Colon (tissue), 2 donors: ENCODE measurements around the gene GPD1L.
"Not testable (repeated sequence)": the region's sequence is repeated elsewhere in the genome, so short reads cannot be mapped to it uniquely, and the experiment has no call there.

Source experiments
- FAIRE-seq: peaks from 2 replicates; lab custom pipeline; 2012; peaks lifted over from hg19 to GRCh38; lab: Jason Lieb, UNC
- donor health status: control.
- donor health status: control.

The GPD1L gene

DNA sequence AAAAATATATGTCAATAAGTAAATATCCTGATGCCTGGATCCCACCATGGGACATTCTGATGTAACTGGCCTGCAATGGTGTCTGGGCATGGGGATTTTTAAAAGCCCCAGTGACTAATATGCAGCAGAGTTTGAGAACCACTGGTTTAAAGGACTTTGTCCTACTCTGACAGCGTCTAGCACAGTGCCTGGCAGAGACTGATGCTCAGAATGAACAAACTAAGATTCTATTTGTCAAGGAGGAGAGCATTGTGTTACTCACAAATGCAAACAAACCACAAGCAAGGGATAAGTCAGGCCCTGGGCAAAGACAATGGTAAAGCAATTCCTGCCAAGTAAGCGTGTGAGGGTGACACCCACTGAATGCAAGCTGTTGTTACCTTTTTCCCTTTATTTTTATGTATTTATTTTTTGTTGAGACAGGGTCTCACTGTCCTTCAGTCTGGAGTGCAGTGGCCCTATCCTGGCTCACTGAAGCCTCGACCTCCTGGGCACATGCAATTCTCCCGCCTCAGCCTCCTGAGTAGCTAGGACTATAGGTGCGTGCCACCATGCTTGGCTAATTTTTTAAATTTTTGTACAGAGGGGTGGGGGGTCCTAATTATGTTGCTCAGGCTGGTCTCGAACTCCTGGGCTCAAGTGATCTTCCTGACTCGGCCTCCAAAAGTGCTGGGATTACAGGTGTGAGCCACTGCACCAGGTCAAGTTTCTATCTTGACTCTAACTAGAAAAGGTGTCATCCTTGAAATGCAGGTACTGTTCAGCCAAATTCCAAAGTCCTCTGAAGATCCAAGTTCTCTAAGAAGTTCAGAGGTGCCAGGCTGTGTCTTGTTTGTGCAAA is 909 bp upstream of the GPD1L start:
- FAIRE-seq, result no peak

DNA sequence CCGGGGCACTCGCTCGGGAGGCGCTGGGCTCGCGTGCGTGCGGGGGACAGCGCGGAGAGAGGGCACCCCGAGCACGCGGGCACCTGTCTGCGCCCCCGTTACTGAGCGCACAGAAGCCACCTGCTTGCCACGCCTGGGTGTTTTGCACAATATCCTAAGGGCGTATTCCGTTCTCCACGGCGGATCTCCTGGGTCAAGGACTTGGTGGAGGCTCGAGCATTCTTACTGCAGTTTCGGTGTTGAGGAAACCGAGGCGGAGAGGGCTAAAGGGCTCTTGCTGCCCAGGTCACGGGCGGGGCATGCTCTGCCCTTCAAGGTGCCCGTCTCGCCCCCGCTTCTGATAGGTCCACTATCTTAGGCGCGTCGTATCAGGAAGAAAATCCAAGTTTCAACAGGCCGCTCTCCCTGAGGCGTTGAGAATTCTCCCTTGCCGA is 526 bp downstream of the GPD1L start:
- FAIRE-seq, result no peak

DNA sequence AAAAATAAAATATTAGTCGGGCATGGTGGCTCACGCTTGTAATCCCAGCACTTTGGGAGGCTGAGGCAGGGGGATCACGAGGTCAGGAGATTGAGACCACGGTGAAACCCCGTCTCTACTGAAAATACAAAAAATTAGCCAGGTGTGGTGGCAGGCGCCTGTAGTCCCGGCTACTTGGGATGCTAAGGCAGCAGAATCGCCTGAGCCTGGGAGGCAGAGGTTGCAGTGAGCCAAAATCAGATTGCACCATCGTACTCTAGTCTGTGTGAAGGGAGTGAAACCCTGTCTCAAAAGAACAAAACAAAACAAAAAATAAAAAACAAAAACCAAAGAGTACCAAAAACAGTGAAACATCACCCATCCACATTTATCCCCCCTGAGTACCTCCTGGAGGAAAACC is 1.8 kb downstream of the GPD1L start:
- FAIRE-seq, result not testable (repeated sequence)

- no peak for FAIRE-seq
These were observed 2.8 kb downstream of the GPD1L start for GRCh38 chr3:32109256-32109655.

- FAIRE-seq, result no peak
These were observed 3.9 kb downstream of the GPD1L start for GRCh38 chr3:32110233-32110760.

DNA sequence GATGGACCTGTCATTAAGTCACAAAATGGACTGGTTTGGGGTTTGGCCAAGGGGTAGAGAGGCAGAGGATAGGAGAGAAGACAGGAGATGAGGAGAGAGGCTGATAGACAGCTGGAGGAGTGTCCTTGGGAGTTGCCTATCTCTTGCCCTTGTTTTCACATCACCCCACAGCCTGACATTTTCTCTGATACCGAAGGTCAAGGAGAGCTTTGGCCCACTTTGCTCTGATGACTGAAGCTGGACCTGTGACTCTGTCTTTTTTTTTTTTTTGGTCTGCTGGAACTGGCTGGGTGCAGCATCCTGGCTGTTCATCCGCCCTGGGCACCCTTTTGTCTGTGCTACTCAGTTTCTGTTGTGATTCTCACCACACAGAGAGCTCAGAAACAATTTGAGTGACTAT is 5.1 kb downstream of the GPD1L start:
- FAIRE-seq, result no peak

GRCh38 chr3:32113566-32113965 is 7.1 kb downstream of the GPD1L start:
- no peak for FAIRE-seq

DNA sequence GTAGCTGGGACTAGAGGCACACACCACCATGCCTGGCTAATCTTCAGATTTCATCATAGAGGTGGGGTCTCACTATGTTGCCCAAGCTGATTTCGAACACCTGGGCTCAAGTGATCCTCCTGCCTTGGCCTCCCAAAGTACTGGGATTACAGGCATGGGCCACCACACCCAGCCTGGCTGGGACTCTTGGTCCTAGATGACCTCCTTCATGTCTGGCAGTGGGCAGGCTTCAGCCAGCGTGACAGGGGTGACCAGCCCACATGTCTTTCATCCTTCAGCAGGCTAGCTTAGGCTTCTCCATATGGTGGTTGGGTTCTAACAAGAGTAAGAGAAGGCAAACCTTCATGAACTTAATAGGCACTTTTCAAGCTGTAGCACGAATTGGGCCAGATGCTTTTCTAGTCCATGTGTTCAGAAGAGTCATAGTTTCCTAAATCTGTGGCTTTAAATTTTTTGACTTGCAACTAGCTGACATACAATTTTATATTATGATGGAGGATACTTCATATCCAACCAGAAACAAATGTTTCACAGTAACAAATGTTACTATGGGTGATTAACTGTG is 7.6 kb downstream of the GPD1L start:
- FAIRE-seq, result no peak

DNA sequence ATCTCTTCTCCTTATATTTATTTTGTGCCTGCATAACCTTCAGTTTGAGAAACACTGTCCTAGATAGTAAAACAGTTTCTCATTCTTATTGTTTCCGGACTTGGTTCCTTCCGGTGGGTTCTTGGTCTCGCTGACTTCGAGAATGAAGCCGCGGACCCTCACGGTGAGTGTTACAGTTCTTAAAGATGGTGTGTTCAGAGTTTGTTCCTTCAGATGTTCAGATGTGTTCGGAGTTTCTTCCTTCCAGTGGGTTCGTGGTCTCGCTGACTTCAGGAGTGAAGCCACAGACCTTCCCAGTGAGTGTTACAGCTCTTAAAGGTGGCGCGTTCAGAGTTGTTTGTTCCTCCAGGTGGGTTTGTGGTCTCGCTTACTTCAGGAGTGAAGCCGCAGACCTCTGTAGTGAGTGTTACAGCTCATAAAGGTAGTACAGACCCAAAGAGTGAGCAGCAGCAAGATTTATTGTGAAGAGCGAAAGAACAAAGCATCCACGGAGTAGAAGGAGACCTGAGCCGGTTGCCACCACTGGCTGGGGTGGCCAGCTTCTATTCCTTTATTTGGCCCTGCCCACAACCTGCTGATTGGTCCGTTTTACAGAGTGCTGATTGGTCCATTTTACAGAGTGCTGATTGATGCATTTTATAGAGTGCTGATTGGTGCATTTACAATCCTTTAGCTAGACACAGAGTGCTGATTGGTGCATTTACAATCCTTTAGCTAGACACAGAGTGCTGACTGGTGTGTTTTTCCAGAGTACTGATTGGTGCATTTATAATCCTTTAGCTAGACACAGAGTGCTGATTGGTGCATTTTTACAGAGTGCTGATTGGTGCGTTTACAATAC is 8.3 kb downstream of the GPD1L start:
- FAIRE-seq, result not testable (repeated sequence)

GRCh38 chr3:32117320-32117719 is 10.9 kb downstream of the GPD1L start:
- no peak for FAIRE-seq

- no peak for FAIRE-seq
These were observed 11.8 kb downstream of the GPD1L start for GRCh38 chr3:32118215-32118614.

GRCh38 chr3:32120471-32120870 is 14.1 kb downstream of the GPD1L start:
- FAIRE-seq, result no peak

DNA sequence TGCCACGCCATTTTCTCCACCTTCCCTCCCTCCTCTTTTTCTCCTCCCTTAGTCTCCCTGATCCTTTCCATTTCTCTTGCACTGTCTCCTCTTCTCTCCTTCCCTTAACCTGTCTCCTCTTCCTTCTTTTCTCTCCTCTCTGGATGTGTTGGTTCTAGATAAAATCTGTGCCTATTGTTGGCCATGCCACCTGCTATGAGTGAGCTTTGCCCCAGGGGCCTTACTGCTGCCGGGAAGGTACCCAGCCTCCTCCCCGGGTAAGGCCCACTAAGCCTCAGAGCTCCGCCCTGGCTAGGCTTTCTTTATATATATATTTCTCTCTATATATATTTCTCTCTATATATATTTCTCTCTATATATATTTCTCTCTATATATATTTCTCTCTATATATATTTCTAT is 14.7 kb downstream of the GPD1L start:
- no peak for FAIRE-seq

GRCh38 chr3:32123620-32124019 is 17.2 kb downstream of the GPD1L start:
- no peak for FAIRE-seq

DNA sequence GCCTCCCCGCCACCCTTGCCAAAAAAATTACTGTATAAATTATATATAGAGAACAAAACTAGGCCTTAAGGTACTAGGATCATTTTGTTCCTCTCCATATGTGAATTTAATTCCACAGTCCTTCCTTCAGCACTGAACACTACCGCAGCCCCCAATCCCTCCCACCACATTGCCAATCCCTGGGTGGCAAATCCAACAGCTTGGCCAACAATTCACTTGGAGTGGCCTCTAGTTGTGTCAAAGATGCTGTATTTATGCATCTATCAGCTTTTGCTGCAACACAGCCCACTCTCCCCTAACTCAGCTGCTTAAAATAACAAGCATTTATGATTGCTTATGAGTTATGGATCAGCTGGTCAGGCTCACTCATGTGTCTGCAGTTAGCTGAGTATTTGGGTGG is 18.6 kb downstream of the GPD1L start:
- no peak for FAIRE-seq

DNA sequence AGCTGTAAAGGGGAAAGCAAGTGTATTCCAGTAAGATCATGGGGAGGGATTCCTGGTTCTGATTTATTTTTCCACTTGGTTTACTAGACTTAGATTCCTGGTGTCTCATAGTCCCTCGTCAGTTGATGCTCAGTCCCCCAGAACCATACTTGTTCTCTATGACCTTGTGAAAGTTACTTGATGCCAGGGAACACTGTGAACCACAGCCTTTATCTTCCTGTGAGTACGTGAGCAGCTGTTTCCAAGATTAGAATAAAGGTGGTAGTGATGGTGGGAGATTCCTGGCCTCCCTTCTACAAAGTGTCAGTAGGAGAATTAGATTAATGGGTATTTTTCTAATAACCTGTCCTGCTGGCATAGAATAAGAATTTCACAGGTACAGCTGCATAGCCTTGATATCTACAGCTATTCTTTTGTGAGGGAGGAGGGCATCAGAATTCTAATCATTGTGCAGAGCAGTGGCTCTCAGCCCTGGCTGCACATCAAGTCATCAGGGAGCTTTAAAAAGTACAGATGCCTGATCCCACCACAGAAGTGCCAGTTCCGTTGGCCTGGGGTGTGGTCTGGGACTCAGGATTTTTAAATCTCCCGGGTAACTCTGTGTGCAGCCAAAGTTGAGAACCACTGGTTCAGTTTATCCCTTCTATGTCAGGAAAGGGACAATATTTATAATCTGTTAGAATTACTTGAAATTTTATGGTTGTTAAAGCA is 20.0 kb downstream of the GPD1L start:
- no peak for FAIRE-seq

DNA sequence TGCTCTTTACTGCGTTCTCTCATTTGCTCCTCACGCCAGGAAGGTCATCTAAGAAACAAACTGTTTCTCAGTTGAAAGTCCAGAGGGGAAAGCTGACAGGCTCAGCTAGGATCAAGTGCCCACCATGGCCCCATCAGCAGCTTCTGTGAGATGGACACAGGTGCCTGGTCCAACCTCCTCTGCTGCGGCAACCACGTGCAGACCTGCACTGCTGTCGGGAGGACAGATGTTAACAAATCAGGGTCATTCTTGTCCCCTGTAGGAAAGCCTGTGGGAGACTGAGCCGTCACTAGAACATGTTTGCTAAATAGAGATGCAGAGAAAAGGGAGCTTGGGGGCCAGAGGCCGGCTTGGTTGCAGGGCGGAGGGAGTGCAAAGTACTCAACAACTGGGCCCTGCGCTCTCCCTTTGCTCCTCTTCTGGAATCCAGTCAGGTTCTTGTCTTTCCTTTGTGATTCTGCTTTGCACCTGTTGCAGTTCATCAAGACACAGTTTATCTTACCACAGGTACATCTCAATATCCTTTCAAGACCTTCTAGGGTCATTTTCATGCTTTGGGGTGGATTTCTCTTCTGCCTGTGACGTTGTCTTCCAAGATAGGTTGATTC is 20.9 kb downstream of the GPD1L start:
- no peak for FAIRE-seq

DNA sequence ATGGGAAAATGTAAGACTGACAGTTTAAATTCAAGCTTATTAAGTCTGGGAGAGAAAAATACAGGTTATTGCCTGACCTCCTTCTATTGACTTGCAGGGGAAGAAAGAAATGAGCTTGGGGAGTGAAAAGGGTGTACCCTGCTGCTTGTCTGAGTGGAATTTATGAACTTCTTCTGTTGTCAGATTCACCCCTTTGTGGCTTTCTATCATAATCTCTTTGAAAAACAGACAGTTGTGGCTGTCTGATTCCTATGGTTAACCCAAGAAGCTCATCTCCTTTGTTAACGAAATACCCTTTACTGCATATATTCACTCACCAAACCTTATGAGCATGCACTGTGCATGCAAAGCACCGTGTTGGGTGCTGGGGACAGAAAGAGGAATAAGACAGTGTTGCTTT is 22.5 kb downstream of the GPD1L start:
- no peak for FAIRE-seq

DNA sequence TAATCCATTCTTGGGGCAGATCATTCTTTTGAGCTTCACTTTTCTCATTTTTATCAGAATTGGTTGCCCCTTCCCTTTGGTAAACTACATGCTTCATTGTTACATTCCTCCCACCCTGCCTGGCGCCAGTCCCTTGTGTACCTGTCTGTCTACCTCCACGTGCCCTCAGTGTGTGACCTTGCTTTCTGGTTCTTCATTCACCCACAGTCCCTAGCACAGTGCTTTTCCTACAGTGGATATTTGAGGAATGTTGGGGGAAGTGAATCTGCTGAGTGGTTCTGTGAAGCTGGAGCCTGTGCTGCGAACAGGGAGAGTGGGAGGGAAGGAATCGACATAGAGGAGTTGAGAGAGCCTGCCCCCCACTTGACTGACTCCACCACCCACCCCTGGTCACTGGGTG is 23.4 kb downstream of the GPD1L start:
- FAIRE-seq, result no peak

DNA sequence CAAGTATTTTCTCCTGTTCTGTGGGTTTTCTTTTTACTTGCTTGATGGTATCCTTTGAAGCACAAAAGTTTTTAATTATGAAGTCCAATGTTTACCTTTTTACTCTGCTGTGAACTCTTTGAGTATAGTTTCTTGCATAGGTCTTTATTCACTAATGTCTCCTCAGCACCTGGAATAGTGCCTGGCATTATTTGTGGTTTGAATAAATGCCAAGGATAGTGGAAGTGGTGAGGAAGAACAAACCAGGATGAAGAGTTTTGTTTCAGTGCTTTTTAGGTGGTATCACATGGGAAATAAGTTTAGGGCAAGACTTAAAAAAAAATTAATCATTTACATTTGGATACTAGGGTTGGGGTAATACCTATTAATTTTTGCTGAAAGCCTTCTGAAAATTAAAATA is 25.7 kb downstream of the GPD1L start:
- no peak for FAIRE-seq

GRCh38 chr3:32132706-32133105 is 26.3 kb downstream of the GPD1L start:
- FAIRE-seq, result no peak

GRCh38 chr3:32136703-32137102 is 30.3 kb downstream of the GPD1L start:
- no peak for FAIRE-seq
